CD4-positive, alpha-beta T cell treated with Interleukin-1 beta for 1 hour (primary cell): Measurements from ENCODE around the gene ILF2.
A peak's percentile ranks its signal among the peaks of the same experiment; 100 is the strongest.

Source experiments
- DNase-seq, 2 donors: peaks; one replicate each; pipeline ENCODE4 v3.0.0-alpha.2; 2020 to 2022

The ILF2 gene

DNA sequence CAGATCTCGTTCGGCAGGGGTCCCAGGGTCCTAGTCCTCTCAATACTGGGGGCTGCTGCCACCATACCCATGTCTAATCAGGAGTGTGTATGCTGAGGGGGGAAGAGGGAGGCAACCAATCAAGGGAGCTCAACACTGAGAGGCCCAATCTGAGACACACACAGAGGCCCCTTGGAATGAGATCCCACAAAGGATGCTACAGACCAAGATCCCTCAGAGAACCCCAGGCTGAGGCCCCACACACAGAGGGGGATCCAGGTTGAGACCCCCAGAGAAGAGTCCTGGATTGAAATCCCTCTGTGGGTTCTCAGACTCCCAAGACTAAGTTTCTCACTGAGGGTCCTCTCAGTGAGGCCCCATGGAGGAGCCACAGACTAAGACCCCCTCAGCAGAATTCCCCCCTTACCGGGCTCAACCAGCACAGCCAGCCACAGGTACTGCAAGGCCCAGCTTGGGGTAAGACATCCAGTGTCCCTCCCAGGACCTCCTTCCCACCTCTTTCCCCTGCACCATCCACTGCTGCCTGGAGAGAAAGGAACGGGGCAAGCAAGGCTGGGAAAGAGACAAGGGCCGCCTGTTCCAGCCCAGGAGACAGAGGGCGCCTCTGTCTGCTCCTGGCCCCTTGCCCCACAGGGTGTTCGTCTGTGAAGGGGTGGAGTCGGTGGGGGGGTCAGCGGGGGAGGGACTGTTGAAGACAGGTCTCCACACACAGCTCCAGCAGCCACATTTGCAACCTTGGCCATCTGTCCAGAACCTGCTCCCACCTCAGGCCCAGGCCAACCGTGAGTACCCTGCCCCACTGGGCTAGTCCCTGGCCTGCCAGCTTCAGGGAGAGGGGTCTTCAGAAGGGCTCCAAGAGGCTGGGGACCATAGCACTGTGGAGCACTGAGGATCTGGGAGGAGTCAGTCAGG lies 42.8 kb downstream of the ILF2 start, which contains the start of gene S100A1:
Gene S100A1, plus strand, starts transcription at position 720 of the 912 bp plus-strand sequence. CDS start 2,088 bp downstream, outside the sequence.
- DNase-seq, result no peak

DNA sequence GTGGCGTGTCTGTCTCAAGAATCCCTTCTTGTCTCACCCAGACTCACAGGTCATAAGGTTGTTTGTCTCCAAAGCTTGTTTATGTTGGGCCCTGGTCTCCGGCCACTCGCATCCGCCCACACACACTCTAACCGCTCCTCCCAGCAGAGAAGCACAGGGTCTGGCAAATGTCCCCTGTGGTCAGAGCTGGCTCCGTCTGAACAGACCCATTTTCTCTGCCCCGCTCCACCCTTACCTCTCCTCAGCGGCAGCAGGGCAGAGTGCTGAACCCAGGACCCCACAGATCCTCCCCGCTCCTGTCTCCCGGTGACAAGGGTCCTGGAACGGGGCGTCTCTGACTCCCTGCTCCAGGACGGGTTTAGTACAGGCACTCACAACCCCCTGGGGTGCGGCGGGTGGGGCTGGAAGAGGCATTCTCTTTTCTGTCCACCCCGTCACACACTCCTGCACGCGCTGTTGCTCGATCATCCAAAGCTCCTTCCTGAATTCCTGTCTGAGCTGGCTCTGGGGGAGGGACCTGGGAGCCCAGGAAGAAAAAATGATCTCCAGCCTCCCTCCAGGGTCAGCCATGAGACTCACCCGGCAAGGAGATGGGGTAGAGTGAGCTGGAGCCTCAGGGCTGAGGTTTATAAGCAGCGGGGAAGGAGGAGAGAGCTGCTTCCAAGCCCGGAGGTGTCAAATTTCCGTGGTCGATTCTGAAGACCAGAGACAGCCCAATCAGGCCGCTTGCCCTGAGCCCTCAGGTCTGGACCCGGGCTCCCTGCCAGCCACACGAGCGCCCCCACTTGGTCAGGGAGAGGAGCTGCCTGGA lies 43.7 kb downstream of the ILF2 start, which contains the start of gene S100A13:
Gene S100A13, minus strand, starts transcription at position 602 of the 811 bp plus-strand sequence. CDS start 1,033 bp downstream, outside the sequence.
- no peak for DNase-seq

DNA sequence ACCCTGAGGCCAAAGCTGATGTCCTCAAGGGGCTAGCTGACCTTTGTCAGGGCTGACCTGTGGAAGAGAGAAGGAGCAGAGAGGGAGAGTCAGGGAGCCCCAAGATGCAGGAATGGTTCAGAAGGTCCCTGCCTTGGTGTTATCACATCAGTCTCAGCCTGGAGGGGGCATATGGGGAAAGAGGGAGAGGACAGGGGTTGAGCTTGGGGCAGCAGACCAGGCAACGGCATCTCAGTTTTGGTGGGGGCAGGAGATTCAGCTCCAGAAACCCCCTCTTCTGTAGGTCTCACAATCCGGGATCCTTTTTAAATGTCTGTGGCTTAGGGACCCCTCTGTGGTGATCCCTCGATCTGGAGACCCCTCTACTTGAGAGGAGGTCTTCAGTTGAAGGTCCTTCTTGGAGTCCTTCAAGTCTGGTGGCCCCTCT lies 44.3 kb downstream of the ILF2 start:
- no peak for DNase-seq

DNA sequence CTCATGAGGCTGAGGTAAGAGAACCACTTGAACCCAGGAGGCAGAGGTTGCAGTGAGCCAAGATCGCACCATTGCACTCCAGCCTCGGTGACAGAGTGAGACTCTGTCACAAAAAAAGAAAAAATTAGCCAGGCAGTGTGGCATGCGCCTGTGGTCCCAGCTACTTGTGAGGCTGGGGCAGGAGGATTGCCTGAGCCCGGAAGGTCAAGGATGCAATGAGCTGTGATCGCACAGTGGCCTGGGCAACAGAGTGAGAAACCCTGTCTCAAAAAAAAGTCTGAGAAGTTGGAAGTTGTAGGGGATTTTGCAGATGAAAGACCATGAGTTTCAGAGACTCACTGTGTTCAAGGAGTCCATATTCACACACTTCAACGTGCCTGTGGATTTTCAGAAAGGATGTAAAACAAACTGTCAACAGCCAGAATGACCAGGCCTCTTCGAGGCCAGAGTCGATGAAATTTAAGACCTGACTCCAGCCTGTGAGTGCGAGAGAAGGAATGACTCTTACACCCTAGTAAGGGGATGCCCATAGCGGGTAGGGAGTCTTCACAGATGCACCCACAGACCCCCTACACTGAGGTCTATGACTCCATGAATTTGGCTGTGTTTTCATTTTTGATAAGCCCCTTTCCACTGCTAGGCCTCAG lies 45.7 kb downstream of the ILF2 start:
- DNase-seq, result no peak

DNA sequence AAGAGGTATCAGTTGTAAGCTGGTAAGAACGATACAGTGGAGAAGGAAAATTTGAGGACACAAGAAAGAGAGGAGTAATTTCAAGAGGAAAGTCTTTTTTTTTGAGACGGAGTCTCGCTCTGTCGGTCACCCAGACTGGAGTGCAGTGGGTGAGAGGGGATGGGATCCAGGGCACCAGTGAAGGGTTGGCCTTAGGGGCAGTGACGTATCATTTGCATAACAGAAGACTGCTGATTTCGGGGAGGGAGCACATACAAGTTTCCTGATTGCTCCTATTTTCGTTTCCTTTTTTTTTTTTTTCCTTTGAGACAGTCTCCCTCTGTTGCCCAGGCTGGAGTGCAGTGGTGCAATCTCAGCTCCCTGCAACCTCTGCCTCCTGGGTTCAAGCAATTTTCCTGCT lies 47.7 kb downstream of the ILF2 start:
- DNase-seq, result no peak

DNA sequence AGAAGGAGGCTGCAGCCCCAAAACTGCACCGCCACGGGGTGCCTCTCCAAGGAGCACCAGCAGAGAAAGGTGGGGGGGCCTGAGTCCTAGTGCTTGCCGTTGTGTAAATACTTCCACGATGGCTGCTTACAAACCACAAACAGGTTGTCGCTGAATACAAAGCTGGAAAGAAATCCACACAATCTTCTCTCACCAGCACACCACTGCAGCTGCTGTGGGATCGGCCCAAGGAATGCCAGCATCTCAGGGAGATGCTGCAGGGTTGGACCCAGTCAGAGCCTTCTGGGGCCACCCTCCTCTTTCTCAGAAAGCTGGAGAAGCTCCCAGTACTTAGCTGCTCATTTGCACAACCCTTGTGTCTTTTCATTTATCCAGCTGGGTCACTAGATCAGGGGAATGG lies 51.6 kb downstream of the ILF2 start:
- DNase-seq, result no peak

DNA sequence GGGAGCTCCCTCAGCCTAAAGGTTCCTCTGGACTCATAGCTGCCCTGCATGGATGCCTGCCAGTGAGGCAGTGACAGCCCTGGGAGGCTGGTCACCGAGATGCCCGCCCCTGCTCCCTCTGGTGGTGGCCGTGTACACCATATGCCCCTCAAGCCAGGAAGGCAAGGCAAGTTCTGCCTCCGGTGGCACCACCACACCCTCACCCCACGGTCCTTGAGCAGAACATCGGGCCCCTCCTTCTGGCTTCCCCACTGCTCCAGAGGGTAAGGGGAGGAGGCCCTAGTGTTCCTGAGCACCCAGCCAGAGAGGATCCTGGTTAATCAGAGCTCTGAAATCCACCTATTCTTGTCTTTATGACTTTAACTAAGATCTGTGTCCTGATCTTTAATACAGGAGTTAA lies 53.1 kb downstream of the ILF2 start:
- DNase-seq, result peak; percentile 60 to 70

DNA sequence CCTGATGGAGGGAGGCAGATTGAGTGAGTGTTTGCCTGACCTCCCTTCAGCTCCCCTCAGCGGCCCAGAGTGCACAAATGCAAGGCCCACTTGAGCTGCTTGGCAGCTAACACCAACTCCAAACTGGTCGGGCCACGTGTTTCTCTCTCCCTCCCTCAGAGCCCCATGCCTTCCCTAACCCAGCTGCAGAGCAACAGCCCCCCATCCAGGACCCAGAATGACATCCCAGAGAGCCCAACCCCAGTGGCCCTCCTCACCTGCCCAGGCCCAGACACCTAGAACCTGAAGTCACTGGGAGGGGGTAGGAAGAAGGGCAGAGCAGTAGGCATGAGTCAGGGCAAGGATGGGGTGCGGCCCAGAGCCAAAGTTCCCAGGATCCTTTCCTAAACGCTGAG lies 53.9 kb downstream of the ILF2 start:
- DNase-seq, result no peak

DNA sequence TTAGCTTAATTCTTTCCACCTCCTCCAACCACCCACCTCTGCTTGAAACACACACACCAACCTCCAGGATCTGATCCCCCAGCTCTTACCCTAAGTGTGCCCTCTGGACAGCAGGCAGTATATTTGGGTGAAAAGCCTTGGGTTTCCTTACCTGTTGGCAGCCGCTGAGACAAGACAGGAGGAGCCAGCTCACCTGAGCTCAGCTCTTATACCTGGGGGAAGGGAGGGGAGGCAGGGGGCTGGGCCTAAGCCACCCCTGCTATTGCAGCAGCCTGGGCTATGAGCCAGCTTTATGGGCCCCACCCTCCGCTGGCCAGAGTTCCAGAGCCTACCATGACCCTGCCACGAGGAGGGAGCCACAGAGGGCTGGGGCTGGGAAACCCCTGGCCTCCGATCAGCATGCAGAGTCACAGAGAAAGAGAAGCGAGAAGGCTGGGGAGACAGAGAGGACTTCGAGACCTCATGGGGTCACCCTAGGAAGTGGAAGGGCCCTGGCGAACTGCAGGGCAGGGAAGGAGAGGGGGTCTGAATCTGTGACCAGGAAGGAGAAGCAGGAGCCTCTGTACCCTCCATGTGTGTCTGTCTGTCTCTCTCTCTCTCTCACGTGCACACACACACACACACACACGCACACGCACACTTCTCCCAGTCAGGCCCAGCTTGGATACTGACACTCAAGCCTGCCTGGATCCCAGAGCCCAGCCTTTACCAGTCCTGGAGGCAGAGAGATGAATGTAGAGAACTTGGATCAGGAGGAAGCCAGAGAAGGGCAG lies 54.5 kb downstream of the ILF2 start, which contains the start of gene S100A14:
Gene S100A14, minus strand, starts transcription at position 182 of the 773 bp plus-strand sequence. CDS start 467 bp downstream, outside the sequence.
- no peak for DNase-seq

DNA sequence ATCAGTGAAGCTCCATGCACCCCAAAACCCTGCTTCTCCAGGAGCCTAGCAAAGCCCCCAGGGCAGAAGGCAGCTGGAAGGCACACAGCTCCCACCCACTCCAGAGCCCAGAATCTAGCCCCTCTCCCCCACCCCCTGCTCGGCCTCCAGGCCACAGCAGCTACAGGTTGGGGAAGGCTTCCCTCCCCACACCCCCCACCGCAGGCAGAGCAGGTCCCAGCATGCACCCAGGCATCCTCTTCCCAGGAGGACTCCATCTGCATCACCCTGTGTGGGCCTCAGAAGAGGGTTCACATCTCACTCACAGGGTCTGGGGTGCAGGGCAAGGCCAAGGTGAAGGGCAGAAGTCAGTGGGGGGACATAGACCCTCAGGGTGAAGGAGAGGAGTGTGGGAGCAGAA lies 55.4 kb downstream of the ILF2 start:
- no peak for DNase-seq

DNA sequence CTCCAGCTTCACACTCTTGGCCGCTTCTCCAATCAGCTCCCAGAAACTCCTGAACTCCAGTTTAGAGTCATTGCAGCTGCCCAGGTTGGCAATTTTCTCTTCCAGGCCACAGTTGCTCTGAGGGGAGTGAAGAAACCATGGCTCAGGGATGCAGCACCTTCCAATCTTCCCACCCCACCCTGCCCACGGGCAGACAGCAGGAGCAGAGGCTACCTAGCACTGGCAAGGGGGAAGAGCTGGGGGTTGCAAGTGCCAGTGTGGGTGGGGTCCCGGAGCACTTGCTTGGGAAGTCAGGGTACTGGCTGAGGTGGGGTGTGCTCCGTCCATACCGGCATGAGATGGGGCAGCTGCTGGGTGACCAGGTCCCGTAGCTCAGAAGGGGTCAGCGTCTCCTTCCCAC lies 55.9 kb downstream of the ILF2 start:
- no peak for DNase-seq

DNA sequence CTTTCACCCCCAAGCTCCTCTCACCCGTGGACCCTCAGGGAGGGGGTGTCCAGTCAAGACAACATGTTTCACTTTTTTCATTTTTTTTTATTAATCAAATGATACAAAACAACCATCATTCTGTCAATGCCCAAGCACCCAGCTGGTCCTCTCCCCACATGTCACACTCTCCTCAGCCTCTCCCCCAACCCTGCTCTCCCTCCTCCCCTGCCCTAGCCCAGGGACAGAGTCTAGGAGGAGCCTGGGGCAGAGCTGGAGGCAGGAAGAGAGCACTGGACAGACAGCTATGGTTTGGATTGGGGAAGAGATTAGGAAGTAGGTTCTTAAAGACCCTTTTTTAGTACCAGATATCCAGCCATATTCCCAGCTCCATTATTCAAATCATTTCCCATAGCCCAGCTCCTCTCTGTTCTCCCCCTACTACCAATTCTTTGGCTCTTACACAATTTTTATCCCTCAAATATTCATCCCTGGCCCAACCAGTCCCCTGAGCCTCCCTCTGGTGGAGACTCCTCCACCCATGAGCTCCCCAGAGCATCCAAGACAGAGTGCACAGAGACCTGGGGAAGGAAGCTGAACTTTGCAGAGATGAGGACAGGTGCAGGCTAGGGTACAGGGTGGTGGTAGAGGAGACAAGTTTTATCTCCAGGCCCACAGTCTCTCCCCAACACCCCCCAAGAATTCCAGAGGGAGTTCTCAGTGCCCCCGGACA lies 56.4 kb downstream of the ILF2 start:
- DNase-seq, result no peak

DNA sequence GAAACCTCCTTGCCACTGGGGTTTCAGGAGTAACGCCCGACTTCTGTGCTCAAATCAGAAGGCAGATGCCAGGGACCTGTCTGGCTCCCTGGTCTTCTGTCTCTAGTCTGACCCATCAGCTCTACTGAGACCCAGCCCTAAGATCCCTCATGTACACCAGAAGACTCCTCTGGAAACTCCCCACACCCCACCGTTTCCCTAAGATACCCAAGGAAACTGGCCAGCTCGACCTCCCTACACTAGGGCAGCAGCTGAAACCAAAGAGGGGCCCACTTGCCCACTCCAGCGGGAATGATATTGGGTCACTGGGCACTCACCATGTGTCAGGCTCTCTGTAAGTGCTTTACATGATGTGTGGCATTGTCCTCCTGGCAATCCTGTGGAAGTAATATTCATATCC lies 57.4 kb downstream of the ILF2 start:
- no peak for DNase-seq

DNA sequence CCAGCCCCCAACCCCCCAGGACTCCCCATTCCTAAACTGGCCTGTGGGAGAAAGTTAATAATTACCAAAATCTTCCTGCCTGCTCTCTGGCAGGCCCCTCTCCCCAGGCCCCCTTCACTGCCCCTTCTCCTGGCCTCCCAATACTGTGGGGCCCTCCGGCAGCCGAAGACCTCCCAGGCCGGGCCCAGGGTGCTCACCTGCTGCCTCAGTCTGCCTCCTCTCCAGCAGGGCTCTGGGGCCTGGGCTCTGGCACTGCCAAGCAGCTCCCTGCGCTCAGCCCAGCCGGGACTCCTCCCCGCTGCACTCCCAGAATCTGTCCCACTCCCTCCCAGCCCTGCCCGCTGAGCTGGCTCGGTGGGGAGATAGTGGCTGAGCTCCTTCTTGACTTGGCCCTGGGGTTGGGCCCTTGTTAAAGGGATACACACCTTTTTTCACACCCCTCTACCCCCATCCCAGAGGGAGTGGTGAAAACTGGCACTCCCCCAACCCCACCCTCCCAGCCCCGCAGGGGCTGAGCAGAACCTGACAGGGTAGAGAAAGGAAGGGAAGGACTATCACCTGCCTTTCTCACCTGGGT lies 58.0 kb downstream of the ILF2 start, which contains the start of gene S100A16:
Gene S100A16, minus strand, starts transcription at position 383 of the 577 bp plus-strand sequence. CDS start 4,986 bp downstream, outside the sequence.
- no peak for DNase-seq

DNA sequence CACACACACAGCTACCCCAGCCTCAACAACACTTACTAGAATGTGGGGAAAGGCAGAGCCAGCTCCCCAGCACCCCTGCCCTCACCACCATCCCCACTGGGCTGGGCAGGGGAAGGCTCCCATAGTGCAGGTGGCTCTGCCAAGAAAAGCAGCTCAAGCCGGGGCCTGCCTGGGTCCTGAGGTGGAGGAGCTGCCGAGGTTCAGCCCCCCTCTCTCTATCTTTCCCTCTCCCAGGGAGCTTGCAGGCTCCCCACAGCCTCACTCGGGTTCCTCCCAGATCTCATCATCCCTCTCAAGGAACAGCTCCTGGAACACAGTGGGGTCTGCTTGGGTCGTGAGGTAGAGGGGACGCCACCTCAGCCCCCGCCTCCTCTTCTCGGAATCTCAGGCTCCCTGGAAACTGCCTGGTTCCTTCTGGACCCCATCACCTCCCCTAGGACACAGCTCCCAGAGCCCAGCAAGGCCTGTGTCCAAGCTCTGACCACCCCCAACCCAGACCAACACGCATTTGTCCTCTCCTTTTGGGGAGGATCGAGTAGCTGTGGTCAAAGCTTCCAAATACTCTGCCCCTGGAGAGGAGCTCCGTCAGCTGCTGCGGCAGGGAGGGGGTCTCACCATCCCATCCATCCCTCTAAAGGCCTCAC lies 58.6 kb downstream of the ILF2 start:
- DNase-seq, result no peak
